AG04450 (cell line): ENCODE data around the gene DPH1. TPM values are rescaled to one million over a fixed set of nuclear protein-coding genes. Genes with fewer than 3 reads are reported as not detected.

ENCODE experiments used
- CTCF ChIA-PET: fragments of 300-600, 350-600 bp; formaldehyde crosslinking; extraction: SDS; loops from one replicate; lab custom pipeline; 2022; ENCODE audit warnings: antibody characterized with exemption, inconsistent platforms; lab: Charles Lee
- POLR2A ChIA-PET: fragments of 350-600 bp; formaldehyde crosslinking; extraction: SDS; loops from one replicate; lab custom pipeline; 2021; ENCODE audit warnings: antibody characterized with exemption, inconsistent platforms; lab: Yijun Ruan, JAX
- DNase-seq: peaks from one replicate; pipeline ENCODE4 v3.0.0-alpha.2; 2011; ENCODE audit warnings: low read depth, low spot score
- H3K27ac ChIP-seq: one replicate; pipeline ENCODE4 v1.5.1; 2012; ENCODE audit warnings: low read depth, low read length, control low read depth
- H3K27me3 ChIP-seq: one replicate; pipeline ENCODE4 v1.6.0; 2012; ENCODE audit warnings: low read length; ENCODE audit not compliant: control insufficient read depth, insufficient read depth
- H3K4me3 ChIP-seq: 2 replicates; pipeline ENCODE4 v1.5.1; 2011; ENCODE audit warnings: mild to moderate bottlenecking, low read depth, low read length, control low read depth
- H3K9me3 ChIP-seq: 2 replicates; pipeline ENCODE4 v1.5.1; 2012; ENCODE audit warnings: low read length; ENCODE audit not compliant: control insufficient read depth, insufficient read depth
- polyA plus RNA-seq: library from polyadenylated mRNA; depleted of rRNA; stranded (reverse); fragments of >200 nt; gene quantifications from 2 replicates; pipeline ENCODE4 v1.2.3, GENCODE V29; 2011
- TF ChIP-seq, protein P1 (sequence below): IDR thresholded peaks from 2 replicates; pipeline ENCODE4 v1.5.1; 2011; ENCODE audit warnings: low read depth, low read length, control low read depth, inconsistent platforms

DPH1 gene
- polyA plus RNA-seq, 1 experiment: 25.3 TPM

DNA sequence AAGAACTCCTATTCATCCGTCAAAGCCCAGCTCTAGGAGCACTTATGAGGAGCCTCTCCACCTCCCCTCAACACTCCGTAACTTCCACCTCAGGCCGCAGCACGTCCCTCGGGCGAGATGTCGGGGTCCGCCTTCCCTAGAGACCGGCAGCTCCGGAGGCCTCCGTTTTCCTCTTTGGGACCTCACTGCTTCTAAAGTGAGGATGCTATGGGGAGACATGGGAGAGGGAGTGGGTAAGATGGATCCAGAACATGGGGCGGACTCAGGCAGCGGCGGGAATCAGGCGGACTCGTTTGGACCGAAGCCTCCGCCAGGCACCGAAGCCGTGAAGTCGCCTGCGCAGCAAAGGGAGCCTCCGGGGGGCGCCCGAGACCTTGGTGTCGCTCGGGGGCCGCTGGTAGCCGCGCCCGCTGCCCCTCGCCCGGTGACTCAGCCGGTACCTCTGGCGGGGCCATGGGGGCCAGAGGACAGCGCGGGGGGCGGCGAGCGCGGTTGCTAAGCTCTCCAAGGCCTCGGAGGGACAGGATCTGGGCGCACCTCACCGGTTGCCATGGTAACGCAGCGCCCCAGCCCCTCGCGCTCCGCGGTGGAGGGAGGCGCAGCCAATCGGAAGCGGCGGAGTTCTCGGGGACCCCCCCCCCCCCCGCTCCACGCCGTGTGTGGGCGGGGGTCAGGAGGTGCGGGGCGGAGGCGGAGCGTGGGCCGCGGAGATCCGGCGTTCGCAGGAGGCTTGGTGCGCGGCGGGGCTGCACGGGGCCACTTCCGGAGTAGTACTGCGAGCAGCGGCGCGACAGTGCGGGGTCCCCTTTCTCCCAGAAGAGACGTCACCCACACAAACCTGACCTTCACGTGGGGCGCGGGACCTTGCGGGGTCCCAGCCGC lies 23.7 kb downstream of the DPH1 start:
- Histone ChIP-seq H3K27me3 (peaks cover 4% of the 10 kb centered on the region), H3K4me3 (peak overlapping the region; percentile 72), H3K9me3 (peaks cover 6% of the 10 kb centered on the region; the same call in 1 of the 2 replicates), H3K27ac (no peak overlapping the region)
- ChIA-PET POLR2A (interaction anchor here (0.7 to 3.0 kb wide), 4 partner anchors 10 to 249 kb away, joined by 4 to 38 read pairs (median 5); no protein-coding TSS in a partner anchor), CTCF (interaction anchor here (0.5 to 4.5 kb wide), 20 partner anchors 10 to 362 kb away, joined by 3 to 87 read pairs (median 4); partner anchors contain the start of gene TSR1)
- no peak for DNase-seq
- TF ChIP-seq, protein P1, sequence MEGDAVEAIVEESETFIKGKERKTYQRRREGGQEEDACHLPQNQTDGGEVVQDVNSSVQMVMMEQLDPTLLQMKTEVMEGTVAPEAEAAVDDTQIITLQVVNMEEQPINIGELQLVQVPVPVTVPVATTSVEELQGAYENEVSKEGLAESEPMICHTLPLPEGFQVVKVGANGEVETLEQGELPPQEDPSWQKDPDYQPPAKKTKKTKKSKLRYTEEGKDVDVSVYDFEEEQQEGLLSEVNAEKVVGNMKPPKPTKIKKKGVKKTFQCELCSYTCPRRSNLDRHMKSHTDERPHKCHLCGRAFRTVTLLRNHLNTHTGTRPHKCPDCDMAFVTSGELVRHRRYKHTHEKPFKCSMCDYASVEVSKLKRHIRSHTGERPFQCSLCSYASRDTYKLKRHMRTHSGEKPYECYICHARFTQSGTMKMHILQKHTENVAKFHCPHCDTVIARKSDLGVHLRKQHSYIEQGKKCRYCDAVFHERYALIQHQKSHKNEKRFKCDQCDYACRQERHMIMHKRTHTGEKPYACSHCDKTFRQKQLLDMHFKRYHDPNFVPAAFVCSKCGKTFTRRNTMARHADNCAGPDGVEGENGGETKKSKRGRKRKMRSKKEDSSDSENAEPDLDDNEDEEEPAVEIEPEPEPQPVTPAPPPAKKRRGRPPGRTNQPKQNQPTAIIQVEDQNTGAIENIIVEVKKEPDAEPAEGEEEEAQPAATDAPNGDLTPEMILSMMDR: peak; percentile 55

- CTCF ChIA-PET: interaction anchor here (0.5 to 4.5 kb wide), 41 partner anchors 8 to 362 kb away, joined by 3 to 87 read pairs (median 4); partner anchors contain the start of gene TSR1
- Histone ChIP-seq H3K9me3 (peaks cover 6% of the 10 kb centered on the region; the same call in 1 of the 2 replicates), H3K27me3 (peaks cover 4% of the 10 kb centered on the region), H3K4me3 (peak overlapping the region; percentile 72), H3K27ac (peak overlapping the region; percentile 39)
- TF ChIP-seq, protein P1: 0 out of 2 replicates have a peak, but pooled peaks have one; percentile 7
- POLR2A ChIA-PET: interaction anchor here (0.5 to 3.0 kb wide), 8 partner anchors 42 to 248 kb away, joined by 3 to 38 read pairs (median 5); no protein-coding TSS in a partner anchor
- no peak for DNase-seq
These were observed 24.2 kb downstream of the DPH1 start for GRCh38 chr17:2054262-2054511.

DNA sequence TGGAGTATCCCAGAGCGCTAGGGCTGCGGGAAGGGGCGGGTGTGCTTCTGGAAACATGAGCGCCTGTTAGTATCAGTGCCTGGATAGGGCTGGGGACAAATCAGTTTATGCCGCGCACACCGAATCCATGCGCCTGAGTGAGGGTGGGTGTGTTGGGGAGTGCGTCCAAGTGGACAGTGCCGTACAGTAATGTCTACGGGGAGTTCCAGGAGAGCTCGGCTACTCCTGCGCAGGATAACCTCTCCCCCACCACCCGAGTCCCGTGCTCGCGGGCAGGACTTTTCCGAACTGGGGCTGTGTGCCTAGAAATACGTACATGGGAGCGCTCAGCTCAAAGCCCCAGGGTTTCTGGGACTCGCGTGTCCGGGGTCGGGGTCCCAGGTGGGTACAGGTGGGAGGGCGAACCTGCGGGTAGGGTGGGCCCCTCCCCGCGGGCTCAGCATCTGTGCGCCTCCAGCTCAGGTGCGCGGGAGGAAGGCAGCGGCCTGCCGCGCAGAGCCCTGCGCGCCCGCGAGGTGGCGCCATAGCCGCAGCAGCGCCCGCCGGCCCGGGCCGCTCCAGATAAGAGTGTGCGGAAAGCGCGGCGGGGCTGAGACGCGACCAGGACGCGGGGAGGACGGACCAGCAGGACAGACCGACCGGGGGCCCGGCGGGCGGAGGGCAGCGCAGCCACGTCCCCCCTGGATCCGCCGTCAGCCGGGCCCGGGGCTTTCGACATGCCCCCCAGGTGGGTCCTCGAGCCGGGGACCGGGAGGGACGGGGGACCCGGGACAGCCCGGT lies 24.7 kb downstream of the DPH1 start, which contains the start of gene HIC1:
Gene HIC1, plus strand, starts transcription at position 592 of the 780 bp plus-strand sequence. CDS start 1,588 bp downstream, outside the sequence.
- DNase-seq: no peak
- Histone ChIP-seq H3K27me3 (peaks cover 4% of the 10 kb centered on the region), H3K9me3 (peaks cover 6% of the 10 kb centered on the region; the same call in 1 of the 2 replicates), H3K27ac (peak within 1 kb of the TSS; percentile 47), H3K4me3 (peak within 1 kb of the TSS; percentile 72)
- TF ChIP-seq, protein P1: peak; percentile 72
- CTCF ChIA-PET: interaction anchor here (0.5 to 4.5 kb wide), 40 partner anchors 8 to 361 kb away, joined by 3 to 87 read pairs (median 4); partner anchors contain the start of gene TSR1
- POLR2A ChIA-PET: interaction anchor here (0.5 to 3.0 kb wide), 16 partner anchors 15 to 372 kb away, joined by 3 to 38 read pairs (median 4); no protein-coding TSS in a partner anchor

DNA sequence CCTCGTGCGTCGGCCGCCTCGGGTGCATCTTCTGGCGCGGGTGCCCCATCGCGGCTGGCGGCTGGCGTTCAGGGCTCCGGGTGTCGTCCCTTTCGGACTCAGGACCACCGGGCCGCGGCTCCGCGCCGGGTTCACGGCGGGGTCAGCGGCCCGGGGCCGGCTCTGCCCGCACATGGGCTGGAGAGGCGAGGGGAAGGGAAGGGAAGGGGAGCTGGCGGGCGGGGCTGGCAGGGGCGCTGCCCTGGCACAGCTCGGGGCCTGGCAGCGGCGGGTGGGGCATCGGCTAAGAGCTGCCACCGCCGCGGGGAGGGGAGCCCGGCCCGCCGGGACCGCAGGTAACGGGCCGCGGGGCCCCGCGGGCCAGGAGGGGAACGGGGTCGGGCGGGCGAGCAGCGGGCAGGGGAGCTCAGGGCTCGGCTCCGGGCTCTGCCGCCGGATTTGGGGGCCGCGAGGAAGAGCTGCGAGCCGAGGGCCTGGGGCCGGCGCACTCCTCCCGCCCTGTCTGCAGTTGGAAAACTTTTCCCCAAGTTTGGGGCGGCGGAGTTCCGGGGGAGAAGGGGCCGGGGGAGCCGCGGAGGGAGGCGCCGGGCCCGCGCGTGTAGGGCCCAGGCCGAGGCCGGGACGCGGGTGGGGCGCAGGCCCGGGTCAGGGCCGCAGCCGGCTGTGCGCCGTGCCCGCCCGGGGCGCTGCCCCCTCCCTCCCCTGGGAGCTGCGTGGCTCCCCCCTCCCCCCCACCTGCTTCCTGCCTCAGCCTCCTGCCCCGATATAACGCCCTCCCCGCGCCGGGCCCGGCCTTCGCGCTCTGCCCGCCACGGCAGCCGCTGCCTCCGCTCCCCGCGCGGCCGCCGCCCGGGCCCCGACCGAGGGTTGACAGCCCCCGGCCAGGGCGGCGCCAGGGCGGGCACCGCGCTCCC lies 25.6 kb downstream of the DPH1 start:
- ChIA-PET POLR2A (interaction anchor here (0.5 to 3.0 kb wide), 18 partner anchors 14 to 631 kb away, joined by 3 to 38 read pairs (median 4); partner anchors contain the start of gene TSR1), CTCF (interaction anchor here (0.7 to 4.5 kb wide), 14 partner anchors 13 to 275 kb away, joined by 3 to 87 read pairs (median 4); partner anchors contain the start of genes SMG6 and SRR)
- DNase-seq: no peak
- H3K4me3 ChIP-seq: peak overlapping the region; percentile 72
- H3K27me3 ChIP-seq: peaks cover 4% of the 10 kb centered on the region
- TF ChIP-seq, protein P1: no peak
- peaks cover 6% of the 10 kb centered on the region; the same call in 1 of the 2 replicates for H3K9me3 ChIP-seq
- H3K27ac ChIP-seq: peak overlapping the region; percentile 75
